ENCODE results near the gene UBE2S.

DNA sequence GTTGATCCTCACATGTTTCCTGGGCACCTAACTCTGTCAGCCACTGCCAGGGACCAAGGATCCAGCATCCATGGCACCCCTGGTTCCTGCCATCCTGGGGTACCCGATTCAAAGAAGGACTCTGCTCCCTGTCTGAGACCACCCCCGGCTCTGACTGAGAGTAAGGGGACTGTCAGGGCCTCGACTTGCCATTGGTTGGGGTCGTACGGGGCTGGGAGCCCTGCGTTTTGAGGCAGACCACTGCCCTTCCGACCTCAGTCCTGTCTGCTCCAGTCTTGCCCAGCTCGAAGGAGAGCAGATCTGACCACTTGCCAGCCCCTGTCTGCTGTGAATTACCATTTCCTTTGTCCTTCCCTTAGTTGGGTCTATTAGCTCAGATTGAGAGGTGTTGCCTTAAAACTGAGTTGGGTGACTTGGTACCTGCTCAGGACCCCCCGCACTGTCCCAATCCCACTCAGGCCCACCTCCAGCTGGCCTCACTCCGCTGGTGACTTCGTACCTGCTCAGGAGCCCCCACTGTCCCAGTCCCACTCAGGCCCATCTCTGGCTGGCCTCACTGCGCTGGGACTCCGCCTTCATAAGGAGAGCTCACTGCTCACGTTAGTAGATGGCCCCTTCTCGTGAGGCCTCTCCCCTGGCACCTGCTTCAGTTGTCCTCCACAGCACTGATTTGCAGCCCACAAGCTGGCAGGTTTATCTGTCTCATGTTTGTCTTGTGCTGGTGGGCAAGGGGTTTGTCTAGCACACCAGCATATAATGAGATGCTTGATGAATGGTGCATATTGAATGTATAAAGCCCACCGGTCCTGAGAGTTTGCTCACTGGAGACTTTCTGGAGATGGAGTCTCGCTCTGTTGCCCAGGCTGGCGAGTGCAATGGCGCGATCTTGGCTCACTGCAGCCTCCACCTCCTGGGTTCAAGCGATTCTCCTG, 17.9 kb downstream of the UBE2S start:
- TF ChIP-seq, protein P1, sequence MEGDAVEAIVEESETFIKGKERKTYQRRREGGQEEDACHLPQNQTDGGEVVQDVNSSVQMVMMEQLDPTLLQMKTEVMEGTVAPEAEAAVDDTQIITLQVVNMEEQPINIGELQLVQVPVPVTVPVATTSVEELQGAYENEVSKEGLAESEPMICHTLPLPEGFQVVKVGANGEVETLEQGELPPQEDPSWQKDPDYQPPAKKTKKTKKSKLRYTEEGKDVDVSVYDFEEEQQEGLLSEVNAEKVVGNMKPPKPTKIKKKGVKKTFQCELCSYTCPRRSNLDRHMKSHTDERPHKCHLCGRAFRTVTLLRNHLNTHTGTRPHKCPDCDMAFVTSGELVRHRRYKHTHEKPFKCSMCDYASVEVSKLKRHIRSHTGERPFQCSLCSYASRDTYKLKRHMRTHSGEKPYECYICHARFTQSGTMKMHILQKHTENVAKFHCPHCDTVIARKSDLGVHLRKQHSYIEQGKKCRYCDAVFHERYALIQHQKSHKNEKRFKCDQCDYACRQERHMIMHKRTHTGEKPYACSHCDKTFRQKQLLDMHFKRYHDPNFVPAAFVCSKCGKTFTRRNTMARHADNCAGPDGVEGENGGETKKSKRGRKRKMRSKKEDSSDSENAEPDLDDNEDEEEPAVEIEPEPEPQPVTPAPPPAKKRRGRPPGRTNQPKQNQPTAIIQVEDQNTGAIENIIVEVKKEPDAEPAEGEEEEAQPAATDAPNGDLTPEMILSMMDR (IDR thresholded peaks at IDR 0.05): no peak
- TF ChIP-seq, protein P2, sequence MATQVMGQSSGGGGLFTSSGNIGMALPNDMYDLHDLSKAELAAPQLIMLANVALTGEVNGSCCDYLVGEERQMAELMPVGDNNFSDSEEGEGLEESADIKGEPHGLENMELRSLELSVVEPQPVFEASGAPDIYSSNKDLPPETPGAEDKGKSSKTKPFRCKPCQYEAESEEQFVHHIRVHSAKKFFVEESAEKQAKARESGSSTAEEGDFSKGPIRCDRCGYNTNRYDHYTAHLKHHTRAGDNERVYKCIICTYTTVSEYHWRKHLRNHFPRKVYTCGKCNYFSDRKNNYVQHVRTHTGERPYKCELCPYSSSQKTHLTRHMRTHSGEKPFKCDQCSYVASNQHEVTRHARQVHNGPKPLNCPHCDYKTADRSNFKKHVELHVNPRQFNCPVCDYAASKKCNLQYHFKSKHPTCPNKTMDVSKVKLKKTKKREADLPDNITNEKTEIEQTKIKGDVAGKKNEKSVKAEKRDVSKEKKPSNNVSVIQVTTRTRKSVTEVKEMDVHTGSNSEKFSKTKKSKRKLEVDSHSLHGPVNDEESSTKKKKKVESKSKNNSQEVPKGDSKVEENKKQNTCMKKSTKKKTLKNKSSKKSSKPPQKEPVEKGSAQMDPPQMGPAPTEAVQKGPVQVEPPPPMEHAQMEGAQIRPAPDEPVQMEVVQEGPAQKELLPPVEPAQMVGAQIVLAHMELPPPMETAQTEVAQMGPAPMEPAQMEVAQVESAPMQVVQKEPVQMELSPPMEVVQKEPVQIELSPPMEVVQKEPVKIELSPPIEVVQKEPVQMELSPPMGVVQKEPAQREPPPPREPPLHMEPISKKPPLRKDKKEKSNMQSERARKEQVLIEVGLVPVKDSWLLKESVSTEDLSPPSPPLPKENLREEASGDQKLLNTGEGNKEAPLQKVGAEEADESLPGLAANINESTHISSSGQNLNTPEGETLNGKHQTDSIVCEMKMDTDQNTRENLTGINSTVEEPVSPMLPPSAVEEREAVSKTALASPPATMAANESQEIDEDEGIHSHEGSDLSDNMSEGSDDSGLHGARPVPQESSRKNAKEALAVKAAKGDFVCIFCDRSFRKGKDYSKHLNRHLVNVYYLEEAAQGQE (IDR thresholded peaks at IDR 0.05; ENCODE audit: insufficient read depth in 1 of 2, low read depth in 2 of 2, low read length in 1 of 2): no peak
- no peak for TF ChIP-seq SIN3A (IDR thresholded peaks at IDR 0.05; ENCODE audit: borderline replicate concordance, insufficient read depth, low read depth, low read length)
